SK-N-MC (cell line): Measurements from ENCODE around the gene BOC.

Experiments used
- DNase-seq: peaks from one replicate; pipeline ENCODE4 v3.0.0-alpha.2; 2011; ENCODE audit warnings: low read depth, low spot score
- H3K27ac ChIP-seq: fragments of 200-600 bp; sonication (generic); 2 replicates; pipeline ENCODE4 v1.5.1; 2016; ENCODE audit warnings: mixed run types
- H3K36me3 ChIP-seq: fragments of 200-600 bp; sonication (generic); 2 replicates; pipeline ENCODE4 v1.6.1; 2017; ENCODE audit warnings: antibody characterized with exemption, low read length, mixed read lengths; ENCODE audit not compliant: insufficient read depth
- H3K4me3 ChIP-seq: fragments of 200-600 bp; sonication (generic); 2 replicates; pipeline ENCODE4 v1.5.1; 2016
- H3K9ac ChIP-seq: fragments of 200-600 bp; sonication (generic); 2 replicates; pipeline ENCODE4 v1.8.0; 2017; ENCODE audit warnings: mixed run types, mixed read lengths; ENCODE audit not compliant: insufficient read length
- H3K9me3 ChIP-seq: fragments of 200-600 bp; sonication (generic); 2 replicates; pipeline ENCODE4 v1.6.1; 2017; ENCODE audit warnings: low read depth, mild to moderate bottlenecking, antibody characterized with exemption, low read length, moderate library complexity, mixed read lengths
- EZH2 ChIP-seq: fragments of 200-600 bp; sonication (generic); IDR thresholded peaks from one replicate; pipeline ENCODE4 v1.6.1; 2017; ENCODE audit warnings: antibody characterized with exemption
- FOXP2 ChIP-seq: optimal IDR thresholded peaks from 2 replicates; pipeline ENCODE3; 2011; ENCODE audit warnings: mild to moderate bottlenecking, moderate library complexity; ENCODE audit not compliant: insufficient read depth; ENCODE audit errors: extremely low read length, control extremely low read depth
- POLR2AphosphoS5 ChIP-seq: IDR thresholded peaks from 2 replicates; pipeline ENCODE4 v1.6.1; 2012; ENCODE audit warnings: mild to moderate bottlenecking, low read depth, low read length, borderline replicate concordance

The BOC gene

DNA sequence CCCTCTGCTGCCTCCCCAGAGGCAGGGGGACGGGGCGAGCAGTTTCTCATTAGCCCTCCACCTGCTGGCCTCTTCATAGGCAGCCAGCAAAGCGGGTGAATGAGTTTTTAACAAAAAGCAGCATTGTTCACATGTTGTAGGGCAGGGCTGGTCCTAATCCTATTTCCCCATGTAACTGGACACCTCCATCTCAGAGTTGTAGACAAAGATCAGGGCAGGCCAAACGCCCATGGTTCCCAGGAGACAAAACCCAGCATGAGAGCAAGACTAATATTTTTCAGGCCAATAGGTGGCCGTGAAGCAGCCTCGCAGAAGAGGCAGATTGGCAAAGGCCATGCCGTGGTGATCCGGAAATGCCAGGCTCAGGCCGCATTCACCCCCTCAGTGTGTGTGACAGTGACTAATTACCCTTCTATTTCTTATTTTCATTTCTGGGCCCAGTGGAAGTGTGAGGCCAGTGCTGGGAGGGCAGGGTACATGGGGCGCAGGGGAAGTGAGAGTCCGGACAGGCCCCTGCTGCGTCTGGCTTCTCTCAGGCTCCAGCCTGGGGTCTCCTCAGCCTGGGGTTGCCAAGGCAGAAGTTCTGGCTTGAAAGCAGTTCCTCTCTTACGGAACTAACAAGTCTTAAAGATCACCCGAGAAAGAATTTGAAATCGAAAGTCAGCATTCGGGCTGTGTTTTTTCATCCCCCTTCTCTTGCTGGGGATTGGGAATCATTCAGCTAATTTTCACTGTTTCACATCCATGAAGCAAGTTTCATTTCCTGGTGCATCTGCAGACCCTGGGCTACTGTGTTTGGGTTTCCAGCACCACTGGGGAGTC lies 64.8 kb downstream of the BOC start:
- no peaks in the 10 kb centered on the region for H3K9me3 ChIP-seq
- no peak overlapping the region for H3K4me3 ChIP-seq
- H3K9ac ChIP-seq, result no peak overlapping the region
- no peak overlapping the region for H3K27ac ChIP-seq
- TF ChIP-seq FOXP2, result no peak
- TF ChIP-seq POLR2AphosphoS5, result no peak
- TF ChIP-seq EZH2, result no peak
- H3K36me3 ChIP-seq, result no peaks in the 10 kb centered on the region
- DNase-seq, result no peak

DNA sequence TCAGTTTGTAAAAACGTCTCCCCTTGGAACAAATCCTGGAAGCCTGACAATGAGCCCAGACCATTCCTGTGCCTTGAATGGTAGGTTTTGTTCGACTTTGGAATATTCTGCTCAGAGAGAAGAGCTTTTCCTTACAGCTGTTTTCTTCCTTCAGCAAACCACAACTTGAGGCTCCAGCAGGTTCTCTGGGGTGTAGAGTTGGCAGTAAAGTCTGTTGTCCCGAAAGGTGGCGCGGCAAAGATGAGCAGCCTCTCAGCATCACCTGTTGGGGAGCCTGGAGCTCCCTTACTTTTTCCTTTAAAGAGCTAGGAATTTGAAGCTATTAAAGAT lies 65.4 kb downstream of the BOC start:
- Histone ChIP-seq H3K27ac (no peak overlapping the region), H3K9ac (no peak overlapping the region), H3K4me3 (no peak overlapping the region), H3K36me3 (no peaks in the 10 kb centered on the region), H3K9me3 (no peaks in the 10 kb centered on the region)
- TF ChIP-seq EZH2 (no peak), FOXP2 (no peak), POLR2AphosphoS5 (no peak)
- no peak for DNase-seq

GRCh38 chr3:113277414-113277813 lies 66.1 kb downstream of the BOC start:
- Histone ChIP-seq H3K9ac (no peak overlapping the region), H3K9me3 (no peaks in the 10 kb centered on the region), H3K4me3 (no peak overlapping the region), H3K36me3 (no peaks in the 10 kb centered on the region), H3K27ac (no peak overlapping the region)
- TF ChIP-seq FOXP2 (no peak), POLR2AphosphoS5 (no peak)
- no peak for DNase-seq

DNA sequence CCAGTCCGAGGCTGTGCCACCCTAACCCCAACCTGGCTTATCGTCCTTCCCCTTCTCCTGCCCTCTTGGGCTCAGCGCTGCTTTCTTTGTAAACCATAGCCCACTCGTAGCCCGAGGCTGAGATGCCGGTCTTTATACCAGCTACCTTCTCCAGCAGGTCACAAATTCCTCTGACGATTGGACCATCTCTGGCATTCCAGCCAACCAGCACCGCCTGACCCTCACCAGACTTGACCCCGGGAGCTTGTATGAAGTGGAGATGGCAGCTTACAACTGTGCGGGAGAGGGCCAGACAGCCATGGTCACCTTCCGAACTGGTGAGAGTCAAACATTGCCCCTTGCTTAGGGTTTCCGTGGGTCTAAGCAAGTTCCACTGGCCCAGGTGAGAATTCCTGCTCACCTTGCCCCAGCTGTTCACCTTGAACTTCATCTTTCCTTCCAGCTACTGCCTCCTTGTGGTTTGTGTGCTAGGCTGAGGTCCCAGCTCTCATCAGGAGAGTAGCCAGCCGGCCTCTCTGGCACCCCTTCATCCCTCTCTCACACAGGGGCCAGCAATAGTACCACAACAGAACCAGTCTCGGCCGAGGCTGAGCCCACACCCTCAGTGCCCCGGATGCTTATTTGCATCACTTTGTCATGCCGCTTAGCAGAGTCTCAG lies 66.7 kb downstream of the BOC start:
- no peaks in the 10 kb centered on the region for H3K9me3 ChIP-seq
- H3K4me3 ChIP-seq, result no peak overlapping the region
- H3K9ac ChIP-seq, result no peak overlapping the region
- no peak overlapping the region for H3K27ac ChIP-seq
- no peaks in the 10 kb centered on the region for H3K36me3 ChIP-seq
- no peak for TF ChIP-seq FOXP2
- TF ChIP-seq EZH2, result no peak
- no peak for TF ChIP-seq POLR2AphosphoS5
- DNase-seq, result no peak

DNA sequence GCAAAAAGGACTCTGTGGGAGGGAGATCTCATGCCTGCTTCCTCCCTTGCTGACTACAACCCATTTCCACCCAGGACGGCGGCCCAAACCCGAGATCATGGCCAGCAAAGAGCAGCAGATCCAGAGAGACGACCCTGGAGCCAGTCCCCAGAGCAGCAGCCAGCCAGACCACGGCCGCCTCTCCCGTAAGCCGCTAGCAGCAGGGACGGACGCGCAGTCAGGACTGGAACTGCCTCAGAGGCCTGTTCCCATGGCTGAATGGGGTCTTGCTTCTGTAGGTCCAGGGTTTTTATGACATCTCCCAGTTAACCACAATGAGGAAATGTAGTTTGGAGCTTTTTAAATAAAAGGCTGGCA lies 67.2 kb downstream of the BOC start:
- H3K36me3 ChIP-seq, result no peaks in the 10 kb centered on the region
- DNase-seq, result no peak
- H3K27ac ChIP-seq, result no peak overlapping the region
- H3K9me3 ChIP-seq, result no peaks in the 10 kb centered on the region
- H3K4me3 ChIP-seq, result no peak overlapping the region
- TF ChIP-seq EZH2, result no peak
- no peak for TF ChIP-seq FOXP2
- TF ChIP-seq POLR2AphosphoS5, result no peak
- no peak overlapping the region for H3K9ac ChIP-seq

- no peak overlapping the region for H3K4me3 ChIP-seq
- H3K9me3 ChIP-seq, result no peaks in the 10 kb centered on the region
- H3K27ac ChIP-seq, result no peak overlapping the region
- no peaks in the 10 kb centered on the region for H3K36me3 ChIP-seq
- H3K9ac ChIP-seq, result no peak overlapping the region
- TF ChIP-seq POLR2AphosphoS5 (no peak), FOXP2 (no peak), EZH2 (no peak)
- no peak for DNase-seq
Observed at GRCh38 chr3:113279686-113280085, 68.3 kb downstream of the BOC start.

- H3K36me3 ChIP-seq, result no peaks in the 10 kb centered on the region
- H3K4me3 ChIP-seq, result no peak overlapping the region
- no peak overlapping the region for H3K27ac ChIP-seq
- no peaks in the 10 kb centered on the region for H3K9me3 ChIP-seq
- no peak for DNase-seq
- no peak overlapping the region for H3K9ac ChIP-seq
- no peak for TF ChIP-seq EZH2
Observed at GRCh38 chr3:113283306-113283705, 71.9 kb downstream of the BOC start.

DNA sequence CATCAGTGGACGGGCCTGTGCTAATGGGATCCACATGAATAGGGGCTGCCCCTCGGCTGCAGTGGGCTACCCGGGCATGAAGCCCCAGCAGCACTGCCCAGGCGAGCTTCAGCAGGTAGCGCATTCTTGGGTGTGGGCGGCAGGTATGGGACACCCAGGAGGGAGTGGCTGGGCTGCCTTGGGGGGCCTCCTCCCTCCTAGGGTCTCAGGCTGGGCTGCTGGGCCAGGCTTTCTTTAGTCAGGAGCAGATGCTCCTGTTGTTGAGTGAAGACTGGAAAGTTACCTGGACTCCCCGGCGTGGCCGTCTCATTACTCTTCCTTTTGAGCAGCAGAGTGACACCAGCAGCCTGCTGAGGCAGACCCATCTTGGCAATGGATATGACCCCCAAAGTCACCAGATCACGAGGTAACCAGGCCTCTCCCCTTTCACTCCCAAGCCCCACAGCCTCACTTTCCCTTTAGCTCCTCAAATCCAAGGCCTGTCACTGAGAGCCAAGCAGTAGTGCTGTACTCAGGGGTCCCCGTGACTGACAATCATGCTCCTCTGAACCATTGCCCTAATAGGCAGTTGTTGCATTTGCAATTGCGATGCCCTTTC lies 73.2 kb downstream of the BOC start:
- H3K27ac ChIP-seq, result no peak overlapping the region

GRCh38 chr3:113285226-113285625 lies 73.9 kb downstream of the BOC start:
- Histone ChIP-seq H3K27ac (no peak overlapping the region), H3K4me3 (no peak overlapping the region), H3K36me3 (no peaks in the 10 kb centered on the region), H3K9me3 (no peaks in the 10 kb centered on the region), H3K9ac (no peak overlapping the region)
- DNase-seq, result no peak
- TF ChIP-seq EZH2 (no peak), FOXP2 (no peak), POLR2AphosphoS5 (no peak)

More for the DNA sequence above, 73.2 kb downstream of the BOC start:
- Histone ChIP-seq H3K4me3 (no peak overlapping the region), H3K9ac (no peak overlapping the region), H3K36me3 (no peaks in the 10 kb centered on the region), H3K9me3 (no peaks in the 10 kb centered on the region)
- no peak for DNase-seq
- no peak for TF ChIP-seq FOXP2
- TF ChIP-seq EZH2, result no peak
- no peak for TF ChIP-seq POLR2AphosphoS5

DNA sequence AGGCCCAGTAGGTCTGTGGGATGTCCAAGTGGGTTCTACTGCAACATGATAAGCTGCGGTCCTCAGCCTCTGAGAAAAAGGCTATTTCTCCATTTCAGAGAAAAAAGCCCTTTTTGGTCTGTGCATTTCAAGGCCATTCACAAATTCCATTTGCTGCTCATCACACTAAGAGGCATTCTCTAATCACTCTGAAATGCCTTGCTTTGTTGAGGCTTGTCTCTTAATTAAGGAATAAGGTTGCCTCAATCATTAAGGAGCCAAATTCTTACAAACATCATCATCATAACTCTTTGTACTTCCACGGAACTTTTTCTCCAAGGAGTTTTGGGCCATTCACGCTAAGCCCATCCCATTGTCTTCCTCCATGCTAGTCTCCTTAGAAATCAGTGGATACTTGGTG lies 74.4 kb downstream of the BOC start:
- Histone ChIP-seq H3K27ac (no peak overlapping the region), H3K4me3 (no peak overlapping the region), H3K9me3 (no peaks in the 10 kb centered on the region), H3K9ac (no peak overlapping the region), H3K36me3 (no peaks in the 10 kb centered on the region)
- no peak for DNase-seq
- TF ChIP-seq FOXP2 (no peak), EZH2 (no peak), POLR2AphosphoS5 (no peak)
